Spleen (tissue), 7 donors: ENCODE measurements around the gene CENPL.

Experiments used
- CTCF ChIP-seq, 11 experiments: fragments of 200-600 bp in 7 of 11; fragments of 450-650 bp in 4 of 11; sonication (generic) in 4 of 11; IDR thresholded peaks in 8 of 11; conservative IDR thresholded peaks in 3 of 11; 1 replicate in 7 of 11; 2 replicates in 4 of 11; pipeline versions ENCODE4 v1.4.0 to v1.8.0; 2016 to 2021; ENCODE audit warnings: antibody characterized with exemption in 11 of 11, inconsistent platforms in 4 of 11, mild to moderate bottlenecking in 1 of 11
- POLR2A ChIP-seq, 3 donors: fragments of 450-650 bp; IDR thresholded peaks; one replicate each; pipeline ENCODE4 v1.5.1; 2017; ENCODE audit warnings: antibody characterized with exemption in 3 of 3, mild to moderate bottlenecking in 1 of 3
- donor health status: DM: no; HTN: no; CAD: no; lungs with moderate emphysema.
- donor health status: DM: no; HTN: no; CAD: no.
- donor health status: DM: no; HTN: no; CAD: no.

GRCh38 chr1:173871091-173871490 lies 46.4 kb upstream of the CENPL start:
- no peak for TF ChIP-seq POLR2A (IDR thresholded peaks at IDR 0.05)
- TF ChIP-seq CTCF (IDR thresholded peaks at IDR 0.05 in 8 of 11, conservative IDR thresholded peaks at IDR 0.05 in 3 of 11) = no peak
